ENCODE results near the gene LRCH4.

DNA sequence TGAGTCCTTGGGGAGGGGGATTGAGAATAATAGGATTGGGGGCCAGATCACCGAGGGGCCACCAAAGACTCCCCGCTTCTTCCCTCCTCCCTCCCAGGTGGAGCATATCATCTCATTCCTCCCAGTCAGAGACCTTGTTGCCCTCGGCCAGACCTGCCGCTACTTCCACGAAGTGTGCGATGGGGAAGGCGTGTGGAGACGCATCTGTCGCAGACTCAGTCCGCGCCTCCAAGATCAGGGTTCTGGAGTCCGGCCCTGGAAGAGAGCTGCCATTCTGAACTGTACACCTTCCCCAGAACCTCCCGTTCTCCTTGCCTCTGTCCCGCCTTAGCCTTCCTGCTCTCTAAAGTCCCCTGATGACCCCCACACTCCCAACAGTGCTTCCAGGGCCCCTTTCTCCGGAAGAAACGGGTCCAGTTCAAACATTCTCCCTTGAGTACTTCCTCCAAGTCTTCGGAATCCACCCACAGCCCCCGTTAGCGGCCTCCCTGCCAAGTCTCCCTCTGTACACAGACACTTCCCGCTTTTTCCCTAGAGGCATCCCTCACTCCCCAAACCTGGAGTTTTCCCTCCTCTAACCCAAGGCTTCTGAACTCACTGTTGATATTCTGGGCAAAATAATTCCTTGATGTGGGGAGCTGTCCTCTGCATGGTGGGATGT lies 4.3 kb upstream of the LRCH4 start:
- TF ChIP-seq TAF1 (IDR thresholded peaks at IDR 0.05; ENCODE audit: control insufficient read depth, extremely low read depth, insufficient read depth, low read length, severe bottlenecking) (no peak), MEIS2 (IDR thresholded peaks at IDR 0.05; ENCODE audit: partially characterized antibody) (no peak), PHF20 (IDR thresholded peaks at IDR 0.05; ENCODE audit: partially characterized antibody) (no peak), YY1 (IDR thresholded peaks at IDR 0.05; ENCODE audit: borderline replicate concordance in 1 of 3, control insufficient read depth in 1 of 3, extremely low read depth in 1 of 3, insufficient read depth in 3 of 3, insufficient read length in 1 of 3, insufficient replicate concordance in 2 of 3, low read depth in 1 of 3, low read length in 2 of 3) (no peak), ATF7 (IDR thresholded peaks at IDR 0.05) (no peak)

Measured in K562 (cell line).